DOHH2 (cell line): ENCODE results near the gene LGALSL.

Experiments used
- EZH2phosphoT487 ChIP-seq: fragments of 200-600 bp; sonication (generic); IDR thresholded peaks from 2 replicates; pipeline ENCODE4 v1.6.1; 2017; ENCODE audit warnings: borderline replicate concordance, mild to moderate bottlenecking, antibody characterized with exemption, low read length, moderate library complexity, mixed read lengths
- TF ChIP-seq, protein P1 (sequence below): fragments of 200-600 bp; sonication (generic); IDR thresholded peaks from one replicate; pipeline ENCODE4 v1.5.1; 2014; ENCODE audit warnings: antibody characterized with exemption, mild to moderate bottlenecking, low read depth, low read length; ENCODE audit not compliant: poor library complexity, severe bottlenecking

DNA sequence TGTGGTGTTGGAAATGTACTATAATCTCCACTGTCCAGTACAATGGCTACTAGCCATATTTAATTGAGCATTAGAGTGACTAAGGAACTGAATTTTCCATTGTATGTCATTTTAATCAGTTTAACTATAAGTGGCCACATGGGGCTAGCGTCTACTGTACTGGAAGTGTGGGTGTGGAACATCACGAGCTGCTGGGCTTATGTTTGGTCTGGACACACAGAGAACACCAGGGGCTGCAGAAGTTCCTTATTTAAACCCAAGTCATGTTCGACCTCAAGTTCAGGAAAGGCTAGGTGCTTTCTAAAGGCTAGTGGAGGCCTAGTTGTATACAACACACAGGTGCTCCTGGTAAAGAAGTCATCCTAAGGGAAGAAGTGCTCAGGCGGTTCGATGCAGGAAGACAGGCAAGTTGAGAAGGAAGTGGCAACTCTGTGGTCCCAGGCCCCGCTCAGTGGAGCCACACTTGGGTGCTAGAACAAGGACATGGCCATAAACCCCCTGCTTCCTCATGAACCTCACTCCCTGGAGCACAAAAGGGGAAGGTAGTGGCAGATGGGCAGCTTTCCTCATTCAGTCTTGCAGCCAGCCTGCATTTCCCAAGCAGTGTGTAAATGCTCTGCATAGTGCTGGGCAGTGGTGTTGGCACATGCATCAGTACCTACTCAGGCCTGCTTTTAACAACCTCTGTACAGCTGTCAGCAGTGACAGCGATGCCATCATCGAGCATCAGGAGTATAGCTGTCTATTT, 13.3 kb downstream of the LGALSL start:
- TF ChIP-seq, protein P1, sequence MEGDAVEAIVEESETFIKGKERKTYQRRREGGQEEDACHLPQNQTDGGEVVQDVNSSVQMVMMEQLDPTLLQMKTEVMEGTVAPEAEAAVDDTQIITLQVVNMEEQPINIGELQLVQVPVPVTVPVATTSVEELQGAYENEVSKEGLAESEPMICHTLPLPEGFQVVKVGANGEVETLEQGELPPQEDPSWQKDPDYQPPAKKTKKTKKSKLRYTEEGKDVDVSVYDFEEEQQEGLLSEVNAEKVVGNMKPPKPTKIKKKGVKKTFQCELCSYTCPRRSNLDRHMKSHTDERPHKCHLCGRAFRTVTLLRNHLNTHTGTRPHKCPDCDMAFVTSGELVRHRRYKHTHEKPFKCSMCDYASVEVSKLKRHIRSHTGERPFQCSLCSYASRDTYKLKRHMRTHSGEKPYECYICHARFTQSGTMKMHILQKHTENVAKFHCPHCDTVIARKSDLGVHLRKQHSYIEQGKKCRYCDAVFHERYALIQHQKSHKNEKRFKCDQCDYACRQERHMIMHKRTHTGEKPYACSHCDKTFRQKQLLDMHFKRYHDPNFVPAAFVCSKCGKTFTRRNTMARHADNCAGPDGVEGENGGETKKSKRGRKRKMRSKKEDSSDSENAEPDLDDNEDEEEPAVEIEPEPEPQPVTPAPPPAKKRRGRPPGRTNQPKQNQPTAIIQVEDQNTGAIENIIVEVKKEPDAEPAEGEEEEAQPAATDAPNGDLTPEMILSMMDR = no peak
- no peak for TF ChIP-seq EZH2phosphoT487
